Esophagus muscularis mucosa (tissue), 4 donors: ENCODE data around the gene C8G. TPM values are rescaled to one million over a fixed set of nuclear protein-coding genes. Genes with fewer than 3 reads are reported as not detected.

Source experiments
- DNase-seq: peaks from one replicate; pipeline ENCODE4 v3.0.0-alpha.2; 2017; ENCODE audit errors: extremely low spot score
- H3K27ac ChIP-seq, 4 donors: fragments of 200-600 bp; sonication (generic); replicated peaks in 1 of 4; 1 replicate in 3 of 4; 2 replicates in 1 of 4; pipeline ENCODE4 v1.5.1; 2016 to 2019; ENCODE audit warnings: mild to moderate bottlenecking in 1 of 4
- H3K27me3 ChIP-seq, 4 donors: fragments of 200-600 bp; sonication (generic); one replicate each; pipeline versions ENCODE4 v1.5.1 to v1.6.0; 2016 to 2019
- H3K36me3 ChIP-seq, 4 donors: fragments of 200-600 bp; sonication (generic); one replicate each; pipeline ENCODE4 v1.5.1; 2016 to 2019
- H3K4me1 ChIP-seq, 4 donors: fragments of 200-600 bp; sonication (generic); one replicate each; pipeline ENCODE4 v1.5.1; 2016 to 2019
- H3K4me3 ChIP-seq, 4 donors: fragments of 200-600 bp; sonication (generic); 1 replicate in 2 of 4; 2 replicates in 2 of 4; pipeline ENCODE4 v1.5.1; 2016 to 2019; ENCODE audit warnings: mild to moderate bottlenecking in 4 of 4, moderate library complexity in 1 of 4
- H3K9me3 ChIP-seq, 4 donors: fragments of 200-600 bp; sonication (generic); 1 replicate in 3 of 4; 2 replicates in 1 of 4; pipeline ENCODE4 v1.5.1; 2016 to 2019
- EP300 ChIP-seq: sonication (generic); formaldehyde crosslinking; IDR thresholded peaks from one replicate; pipeline ENCODE4 v1.6.1; 2017; ENCODE audit warnings: antibody characterized with exemption
- POLR2A ChIP-seq: fragments of 450-650 bp; IDR thresholded peaks from one replicate; pipeline ENCODE4 v1.6.1; 2017; ENCODE audit warnings: antibody characterized with exemption, moderate library complexity, mild to moderate bottlenecking, low read depth
- POLR2AphosphoS5 ChIP-seq, 2 donors: sonication (generic); formaldehyde crosslinking; IDR thresholded peaks; one replicate each; pipeline ENCODE4 v1.6.1; 2017; ENCODE audit warnings: antibody characterized with exemption in 2 of 2
- WGBS: methylation state at CpG from one replicate; pipeline ENCODE4 v1.1.5; 2018; 5-methylcytosine and 5-hydroxymethylcytosine counted together
- intact Hi-C: fragments of 100-400 bp; cut with DNase I; formaldehyde crosslinking; loops from one replicate; pipeline ENCODE4 v1.15.1; 2023
- total RNA-seq, 4 donors: library from RNA; depleted of rRNA; stranded (reverse); fragments of >200 nt; gene quantifications; one replicate each; pipeline versions ENCODE4 v1.1.0 to v1.2.1, GENCODE V29; 2016
- TF ChIP-seq, protein P1 (sequence below), 3 experiments: fragments of 200-600 bp in 2 of 3; fragments of 450-650 bp in 1 of 3; sonication (generic) in 2 of 3; IDR thresholded peaks; one replicate each; pipeline ENCODE4 v1.5.1; 2017 to 2019; ENCODE audit warnings: antibody characterized with exemption in 3 of 3, mild to moderate bottlenecking in 2 of 3, moderate library complexity in 1 of 3

The C8G gene
- total RNA-seq, 4 donors from 2014 or later: not detected

DNA sequence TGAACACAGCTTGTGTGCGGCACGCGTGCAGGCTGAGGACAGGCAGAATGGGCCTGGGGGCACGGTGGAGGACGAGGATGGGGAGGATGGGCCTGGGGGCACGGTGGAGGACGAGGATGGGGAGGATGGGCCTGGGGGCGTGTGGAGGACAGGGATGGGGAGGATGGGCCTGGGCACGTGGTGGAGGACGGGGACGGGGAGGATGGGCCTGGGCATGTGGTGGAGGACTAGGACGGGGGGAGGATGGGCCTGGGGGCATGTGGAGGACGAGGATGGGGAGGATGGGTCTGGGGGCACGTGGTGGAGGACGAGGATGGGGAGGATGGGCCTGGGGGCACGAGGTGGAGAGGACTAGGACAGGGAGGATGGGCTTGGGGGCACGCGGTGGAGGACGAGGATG, 22.5 kb upstream of the C8G start:
- Histone ChIP-seq H3K4me1 (peaks cover 5 to 30% (median 10%) of the 10 kb centered on the region in 4 donors), H3K27me3 (no peaks in the 10 kb centered on the region), H3K27ac (no peak overlapping the region), H3K36me3 (peaks cover 27 to 83% (median 58%) of the 10 kb centered on the region in 4 donors), H3K4me3 (no peak overlapping the region), H3K9me3 (no peaks in the 10 kb centered on the region)
- 91% methylated on average over 18 of the region's 19 CpGs for WGBS
- no peak for TF ChIP-seq POLR2AphosphoS5 (IDR thresholded peaks at IDR 0.05)
- TF ChIP-seq, protein P1, sequence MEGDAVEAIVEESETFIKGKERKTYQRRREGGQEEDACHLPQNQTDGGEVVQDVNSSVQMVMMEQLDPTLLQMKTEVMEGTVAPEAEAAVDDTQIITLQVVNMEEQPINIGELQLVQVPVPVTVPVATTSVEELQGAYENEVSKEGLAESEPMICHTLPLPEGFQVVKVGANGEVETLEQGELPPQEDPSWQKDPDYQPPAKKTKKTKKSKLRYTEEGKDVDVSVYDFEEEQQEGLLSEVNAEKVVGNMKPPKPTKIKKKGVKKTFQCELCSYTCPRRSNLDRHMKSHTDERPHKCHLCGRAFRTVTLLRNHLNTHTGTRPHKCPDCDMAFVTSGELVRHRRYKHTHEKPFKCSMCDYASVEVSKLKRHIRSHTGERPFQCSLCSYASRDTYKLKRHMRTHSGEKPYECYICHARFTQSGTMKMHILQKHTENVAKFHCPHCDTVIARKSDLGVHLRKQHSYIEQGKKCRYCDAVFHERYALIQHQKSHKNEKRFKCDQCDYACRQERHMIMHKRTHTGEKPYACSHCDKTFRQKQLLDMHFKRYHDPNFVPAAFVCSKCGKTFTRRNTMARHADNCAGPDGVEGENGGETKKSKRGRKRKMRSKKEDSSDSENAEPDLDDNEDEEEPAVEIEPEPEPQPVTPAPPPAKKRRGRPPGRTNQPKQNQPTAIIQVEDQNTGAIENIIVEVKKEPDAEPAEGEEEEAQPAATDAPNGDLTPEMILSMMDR (IDR thresholded peaks at IDR 0.05): no peak
- TF ChIP-seq POLR2A: no peak
- TF ChIP-seq EP300: no peak
- intact Hi-C loops: no loop called here
- no peak for DNase-seq

DNA sequence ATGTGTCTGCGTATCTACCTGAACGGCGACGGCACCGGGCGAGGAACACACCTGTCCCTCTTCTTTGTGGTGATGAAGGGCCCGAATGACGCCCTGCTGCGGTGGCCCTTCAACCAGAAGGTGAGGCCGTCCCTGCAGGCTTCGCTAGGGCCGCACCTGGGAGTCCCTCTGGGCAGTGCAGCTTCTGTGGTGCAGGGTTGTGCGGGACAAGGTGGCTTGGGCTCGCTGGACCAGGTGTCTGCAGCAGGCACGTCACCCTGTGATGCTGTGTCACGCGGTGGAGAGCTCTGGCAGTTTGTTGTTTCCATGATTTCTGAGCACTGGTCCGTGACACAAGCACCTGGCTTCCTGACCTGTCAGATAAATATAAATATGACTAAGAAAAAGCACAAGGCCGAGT, 21.2 kb upstream of the C8G start:
- H3K27ac ChIP-seq: no peak overlapping the region
- WGBS: 98% methylated on average over 19 of the region's 19 CpGs
- no peak for DNase-seq
- TF ChIP-seq, protein P1 (IDR thresholded peaks at IDR 0.05): no peak
- TF ChIP-seq POLR2A (no peak), POLR2AphosphoS5 (IDR thresholded peaks at IDR 0.05) (no peak), EP300 (no peak)
- peaks cover 25 to 79% (median 52%) of the 10 kb centered on the region in 4 donors for H3K36me3 ChIP-seq
- H3K4me3 ChIP-seq: no peak overlapping the region
- no peaks in the 10 kb centered on the region for H3K27me3 ChIP-seq
- H3K4me1 ChIP-seq: peaks cover 5 to 42% (median 10%) of the 10 kb centered on the region in 4 donors
- intact Hi-C loops: no loop called here
- H3K9me3 ChIP-seq: no peaks in the 10 kb centered on the region

DNA sequence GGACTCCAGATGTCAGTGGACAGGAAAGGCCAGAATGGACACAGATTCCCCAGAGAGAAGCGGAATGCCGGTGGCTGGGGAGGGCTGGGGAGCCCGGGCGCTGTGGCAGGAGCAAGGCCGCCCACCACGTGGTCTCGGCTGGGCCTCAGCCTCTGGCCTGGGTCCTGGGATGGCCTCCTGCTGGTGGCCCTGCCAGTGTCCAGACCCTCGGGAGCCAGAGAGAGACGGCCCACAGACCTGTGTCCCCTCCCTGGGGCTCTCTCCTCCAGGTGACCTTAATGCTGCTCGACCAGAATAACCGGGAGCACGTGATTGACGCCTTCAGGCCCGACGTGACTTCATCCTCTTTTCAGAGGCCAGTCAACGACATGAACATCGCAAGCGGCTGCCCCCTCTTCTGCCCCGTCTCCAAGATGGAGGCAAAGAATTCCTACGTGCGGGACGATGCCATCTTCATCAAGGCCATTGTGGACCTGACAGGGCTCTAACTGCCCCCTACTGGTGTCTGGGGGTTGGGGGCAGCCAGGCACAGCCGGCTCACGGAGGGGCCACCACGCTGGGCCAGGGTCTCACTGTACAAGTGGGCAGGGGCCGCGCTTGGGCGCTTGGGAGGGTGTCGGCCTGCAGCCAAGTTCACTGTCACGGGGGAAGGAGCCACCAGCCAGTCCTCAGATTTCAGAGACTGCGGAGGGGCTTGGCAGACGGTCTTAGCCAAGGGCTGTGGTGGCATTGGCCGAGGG, 19.5 kb upstream of the C8G start:
- H3K9me3 ChIP-seq: no peaks in the 10 kb centered on the region
- no peak for DNase-seq
- 69% methylated on average over 19 of the region's 33 CpGs for WGBS
- H3K4me3 ChIP-seq: no peak overlapping the region
- TF ChIP-seq POLR2A (no peak), POLR2AphosphoS5 (IDR thresholded peaks at IDR 0.05) (no peak), EP300 (no peak)
- TF ChIP-seq, protein P1 (IDR thresholded peaks at IDR 0.05): no peak
- no peak overlapping the region for H3K27ac ChIP-seq
- intact Hi-C loops: no loop called here
- no peaks in the 10 kb centered on the region for H3K27me3 ChIP-seq
- peaks cover 5 to 51% (median 10%) of the 10 kb centered on the region in 4 donors for H3K4me1 ChIP-seq
- peaks cover 14 to 66% (median 39%) of the 10 kb centered on the region in 4 donors for H3K36me3 ChIP-seq

DNA sequence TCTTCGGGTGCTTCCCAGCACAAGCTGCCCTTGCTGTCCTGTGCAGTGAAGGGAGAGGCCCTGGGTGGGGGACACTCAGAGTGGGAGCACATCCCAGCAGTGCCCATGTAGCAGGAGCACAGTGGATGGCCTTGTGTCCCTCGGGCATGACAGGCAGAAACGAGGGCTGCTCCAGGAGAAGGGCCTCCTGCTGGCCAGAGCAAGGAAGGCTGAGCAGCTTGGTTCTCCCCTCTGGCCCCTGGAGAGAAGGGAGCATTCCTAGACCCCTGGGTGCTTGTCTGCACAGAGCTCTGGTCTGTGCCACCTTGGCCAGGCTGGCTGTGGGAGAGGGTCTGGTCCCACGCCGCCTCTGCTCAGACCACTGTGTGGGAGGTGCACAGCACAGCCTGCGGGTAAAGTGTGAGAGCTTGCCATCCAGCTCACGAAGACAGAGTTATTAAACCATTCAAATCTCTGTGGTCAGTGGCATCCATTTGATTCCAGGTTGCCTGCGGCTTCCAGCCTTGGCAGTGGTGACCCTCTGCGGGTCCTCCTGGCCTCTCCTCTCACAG, 18.8 kb upstream of the C8G start:
- 100% methylated on average over 2 of the region's 9 CpGs for WGBS
- TF ChIP-seq POLR2A: no peak
- no peak for TF ChIP-seq POLR2AphosphoS5 (IDR thresholded peaks at IDR 0.05)
- no peak for TF ChIP-seq EP300
- TF ChIP-seq, protein P1 (IDR thresholded peaks at IDR 0.05): no peak
- H3K27me3 ChIP-seq: no peaks in the 10 kb centered on the region
- peaks cover 5 to 51% (median 9%) of the 10 kb centered on the region in 4 donors for H3K4me1 ChIP-seq
- intact Hi-C loops: no loop called here
- H3K9me3 ChIP-seq: no peaks in the 10 kb centered on the region
- DNase-seq: no peak
- H3K27ac ChIP-seq: no peak overlapping the region
- no peak overlapping the region for H3K4me3 ChIP-seq
- H3K36me3 ChIP-seq: peaks cover 12 to 59% (median 33%) of the 10 kb centered on the region in 4 donors
